ENCODE results near the gene WBP1L. TPM values are rescaled to one million over a fixed set of nuclear protein-coding genes. Genes with fewer than 3 reads are reported as not detected.

WBP1L gene
- total and polyA plus RNA-seq, 4 donors: 12.3 to 43.6 (median 27.6) TPM

GRCh38 chr10:102814873-102815661 lies 71.3 kb downstream of the WBP1L start:
- WGBS: 63% methylated on average over 23 of the region's 23 CpGs
- Histone ChIP-seq H3K9ac (ENCODE audit: low read depth in 1 of 2, low read length in 2 of 2) (no peak overlapping the region), H3K9me3 (ENCODE audit: control insufficient read depth in 4 of 4, low read length in 3 of 4) (no peaks in the 10 kb centered on the region), H3K4me1 (ENCODE audit: control insufficient read depth in 4 of 4, insufficient read depth in 4 of 4, low read length in 3 of 4) (peaks cover 3 to 30% (median 21%) of the 10 kb centered on the region in 4 donors), H3K27ac (ENCODE audit: low read depth in 1 of 2, low read length in 2 of 2) (peak overlapping the region; percentile 74 to 79), H3K4me3 (ENCODE audit: low read depth in 1 of 3, low read length in 3 of 3) (no peak overlapping the region), H3K27me3 (ENCODE audit: control insufficient read depth in 4 of 4, insufficient read depth in 4 of 4, low read length in 3 of 4) (no peaks in the 10 kb centered on the region), H3K36me3 (ENCODE audit: control insufficient read depth in 4 of 4, insufficient read depth in 3 of 4, low read depth in 1 of 4, low read length in 3 of 4) (peaks cover 0 to 28% (median 21%) of the 10 kb centered on the region in 4 donors)
- TF ChIP-seq HNF4A (conservative IDR thresholded peaks at IDR 0.05): peak in 1 of 2 donors; percentile 42
- TF ChIP-seq RAD21 (IDR thresholded peaks at IDR 0.05): peak; percentile 7 to 49
- TF ChIP-seq FOXA2 (IDR thresholded peaks at IDR 0.05): peak; percentile 42
- no peak for TF ChIP-seq REST (IDR thresholded peaks at IDR 0.05)
- peak; percentile 10 for TF ChIP-seq MAX (IDR thresholded peaks at IDR 0.05)
- no peak for TF ChIP-seq CTCF (IDR thresholded peaks at IDR 0.05; ENCODE audit: low read depth, low read length, missing input control)
- peak; percentile 75 for TF ChIP-seq YY1 (IDR thresholded peaks at IDR 0.05)
- peak in 1 of 2 donors; percentile 24 for TF ChIP-seq GABPA (IDR thresholded peaks at IDR 0.05 in 1 of 2, conservative IDR thresholded peaks at IDR 0.05 in 1 of 2)
- peak; percentile 74 to 83 for TF ChIP-seq RXRA (IDR thresholded peaks at IDR 0.05)
- TF ChIP-seq NR2F2 (IDR thresholded peaks at IDR 0.05): no peak
- DNase-seq (ENCODE audit: low spot score): peak; percentile 49

- peaks cover 0 to 25% (median 19%) of the 10 kb centered on the region in 4 donors for H3K36me3 ChIP-seq (ENCODE audit: control insufficient read depth in 4 of 4, insufficient read depth in 3 of 4, low read depth in 1 of 4, low read length in 3 of 4)
- no peaks in the 10 kb centered on the region for H3K9me3 ChIP-seq (ENCODE audit: control insufficient read depth in 4 of 4, low read length in 3 of 4)
- H3K4me1 ChIP-seq (ENCODE audit: control insufficient read depth in 4 of 4, insufficient read depth in 4 of 4, low read length in 3 of 4): peaks cover 3 to 30% (median 21%) of the 10 kb centered on the region in 4 donors
- H3K9ac ChIP-seq (ENCODE audit: low read depth in 1 of 2, low read length in 2 of 2): peak overlapping the region in 1 of 2 donors; percentile 19
- H3K4me3 ChIP-seq (ENCODE audit: low read depth in 1 of 3, low read length in 3 of 3): no peak overlapping the region
- WGBS: 78% methylated on average over 12 of the region's 12 CpGs
- no peaks in the 10 kb centered on the region for H3K27me3 ChIP-seq (ENCODE audit: control insufficient read depth in 4 of 4, insufficient read depth in 4 of 4, low read length in 3 of 4)
- no peak for DNase-seq (ENCODE audit: low spot score)
- H3K27ac ChIP-seq (ENCODE audit: low read depth in 1 of 2, low read length in 2 of 2): peak overlapping the region; percentile 74 to 79
- peak in 1 of 2 donors; percentile 28 for TF ChIP-seq GABPA (IDR thresholded peaks at IDR 0.05 in 1 of 2, conservative IDR thresholded peaks at IDR 0.05 in 1 of 2)
- TF ChIP-seq HNF4A (conservative IDR thresholded peaks at IDR 0.05): no peak
- peak; percentile 38 for TF ChIP-seq MAX (IDR thresholded peaks at IDR 0.05)
- no peak for TF ChIP-seq YY1 (IDR thresholded peaks at IDR 0.05)
- no peak for TF ChIP-seq CTCF (IDR thresholded peaks at IDR 0.05; ENCODE audit: low read depth, low read length, missing input control)
- TF ChIP-seq EGR1 (IDR thresholded peaks at IDR 0.05; ENCODE audit: low read depth in 2 of 2): no peak
- TF ChIP-seq REST (IDR thresholded peaks at IDR 0.05): no peak
- no peak for TF ChIP-seq FOXA1 (IDR thresholded peaks at IDR 0.05)
- TF ChIP-seq ZBTB33 (IDR thresholded peaks at IDR 0.05): no peak
- peak; percentile 36 for TF ChIP-seq NR2F2 (IDR thresholded peaks at IDR 0.05)
Observed at GRCh38 chr10:102815790-102816549, 72.2 kb downstream of the WBP1L start.

Measured in liver (tissue), 9 donors.